G401.6 (cell line): Measurements from ENCODE around the gene FAM81B.
"Not testable (repeated sequence)": the region's sequence is repeated elsewhere in the genome, so short reads cannot be mapped to it uniquely, and the experiment has no call there.

Experiments
- FAIRE-seq: peaks from 2 replicates; lab custom pipeline; 2012; peaks lifted over from hg19 to GRCh38; lab: Jason Lieb, UNC

The FAM81B gene

GRCh38 chr5:95390812-95391492 lies at the start of gene FAM81B:
Gene FAM81B (plus strand): TSS chr5:95391366. CDS start chr5:95391390, 24 bp downstream.
- no peak for FAIRE-seq

- FAIRE-seq = not testable (repeated sequence)
These were observed 49.7 kb upstream of the FAM81B start for GRCh38 chr5:95341444-95341843.

GRCh38 chr5:95347506-95348120 lies 43.6 kb upstream of the FAM81B start:
- no peak for FAIRE-seq

GRCh38 chr5:95350631-95351030 lies 40.5 kb upstream of the FAM81B start:
- FAIRE-seq = no peak

GRCh38 chr5:95352691-95353090 lies 38.5 kb upstream of the FAM81B start:
- no peak for FAIRE-seq

- no peak for FAIRE-seq
These were observed 32.8 kb upstream of the FAM81B start for GRCh38 chr5:95358320-95358719.

- no peak for FAIRE-seq
These were observed 32.3 kb upstream of the FAM81B start for GRCh38 chr5:95358848-95359247.

- FAIRE-seq = not testable (repeated sequence)
These were observed 30.5 kb upstream of the FAM81B start for GRCh38 chr5:95360667-95361066.

- FAIRE-seq = no peak
These were observed 25.7 kb upstream of the FAM81B start for GRCh38 chr5:95365302-95366095.

GRCh38 chr5:95369782-95370181 lies 21.4 kb upstream of the FAM81B start:
- no peak for FAIRE-seq

GRCh38 chr5:95374061-95374460 lies 17.1 kb upstream of the FAM81B start:
- no peak for FAIRE-seq

- no peak for FAIRE-seq
These were observed 15.6 kb upstream of the FAM81B start for GRCh38 chr5:95375591-95375990.

- FAIRE-seq = no peak
These were observed 12.0 kb upstream of the FAM81B start for GRCh38 chr5:95379133-95379532.

GRCh38 chr5:95380103-95380628 lies 11.0 kb upstream of the FAM81B start:
- no peak for FAIRE-seq

GRCh38 chr5:95382801-95383200 lies 8.4 kb upstream of the FAM81B start:
- FAIRE-seq = no peak

- FAIRE-seq = no peak
These were observed 6.5 kb upstream of the FAM81B start for GRCh38 chr5:95384485-95385213.

- FAIRE-seq = no peak
These were observed 5.8 kb upstream of the FAM81B start for GRCh38 chr5:95385334-95385733.

GRCh38 chr5:95391965-95392364 lies 799 bp downstream of the FAM81B start:
- not testable (repeated sequence) for FAIRE-seq

- no peak for FAIRE-seq
These were observed 1.5 kb downstream of the FAM81B start for GRCh38 chr5:95392593-95393182.

- no peak for FAIRE-seq
These were observed 2.1 kb downstream of the FAM81B start for GRCh38 chr5:95393279-95393678.

GRCh38 chr5:95398989-95399388 lies 7.8 kb downstream of the FAM81B start:
- FAIRE-seq = no peak

- no peak for FAIRE-seq
These were observed 10.5 kb downstream of the FAM81B start for GRCh38 chr5:95401626-95402025.
